Measurements from ENCODE around the gene NKX6-1. TPM values are rescaled to one million over a fixed set of nuclear protein-coding genes. Genes with fewer than 3 reads are reported as not detected.

Gene NKX6-1
- polyA plus RNA-seq, 1 of the 3 experiments (the other 2 are of a cell fraction) = not detected

DNA sequence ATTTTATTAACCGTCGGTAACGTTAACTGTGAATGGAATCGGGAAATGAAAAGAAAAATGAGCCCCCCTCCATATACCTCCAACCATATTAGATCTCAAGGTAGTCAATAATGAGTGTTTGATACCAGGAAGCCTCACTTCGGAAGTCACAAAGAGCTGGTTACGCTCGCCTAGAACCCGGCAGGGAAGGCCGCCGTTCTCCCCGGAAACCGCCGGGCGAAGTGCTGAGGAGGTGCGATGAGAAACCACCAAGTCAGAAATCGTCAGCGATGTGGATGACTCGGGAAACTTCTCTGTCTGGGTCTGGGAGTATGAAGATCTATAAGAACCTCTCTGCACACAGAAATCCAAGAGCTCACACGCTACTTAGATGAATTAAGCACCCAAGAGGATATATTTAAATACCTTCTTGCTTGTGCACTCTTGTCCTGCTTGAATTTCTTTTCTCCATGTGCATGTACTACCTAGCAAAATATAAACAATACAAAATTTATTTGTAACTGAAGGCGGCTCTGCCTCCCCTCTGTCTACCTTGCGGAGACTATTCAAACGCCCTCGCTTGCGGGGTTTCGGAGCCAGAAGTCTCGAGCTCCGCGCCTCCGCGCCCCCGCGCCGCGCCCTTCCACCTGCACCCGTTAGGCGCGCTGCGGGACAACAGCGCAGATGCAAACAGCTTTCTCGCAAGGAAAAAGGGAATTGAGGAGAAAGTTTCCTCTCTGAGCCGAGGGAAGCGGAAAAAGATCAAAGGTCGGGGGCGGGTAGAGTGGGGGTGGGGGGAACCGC, 17.8 kb downstream of the NKX6-1 start:
- Histone ChIP-seq H3K36me3 (replicated peaks in 1 of 2; ENCODE audit: control insufficient read depth in 1 of 2, insufficient read depth in 2 of 2, low read length in 1 of 2) (no peaks in the 10 kb centered on the region), H3K4me2 (no peak overlapping the region), H3K9me3 (no peaks in the 10 kb centered on the region), H3K79me2 (ENCODE audit: insufficient read depth) (no peaks in the 10 kb centered on the region), H3K4me1 (ENCODE audit: control insufficient read depth in 1 of 2, insufficient read depth in 2 of 2, low read depth in 1 of 2, low read length in 1 of 2) (no peaks in the 10 kb centered on the region), H3K27ac (ENCODE audit: low read depth in 2 of 2, low read length in 1 of 2) (no peak overlapping the region), H3K9me2 (no peaks in the 10 kb centered on the region), H3K27me3 (ENCODE audit: insufficient read depth) (peaks cover 68% of the 10 kb centered on the region), H3F3A (replicated peaks; ENCODE audit: insufficient read depth) (no peaks in the 10 kb centered on the region), H3K4me3 (ENCODE audit: low read depth in 2 of 2, low read length in 1 of 2) (no peak overlapping the region), H4K20me1 (ENCODE audit: insufficient read depth) (no peaks in the 10 kb centered on the region), H3K9ac (no peak overlapping the region), H2AFZ (ENCODE audit: low read depth) (no peak overlapping the region)
- WGBS (ENCODE audit: low lambda C conversion rate) = 31% methylated on average over 45 of the region's 45 CpGs
- TF ChIP-seq, protein P1, sequence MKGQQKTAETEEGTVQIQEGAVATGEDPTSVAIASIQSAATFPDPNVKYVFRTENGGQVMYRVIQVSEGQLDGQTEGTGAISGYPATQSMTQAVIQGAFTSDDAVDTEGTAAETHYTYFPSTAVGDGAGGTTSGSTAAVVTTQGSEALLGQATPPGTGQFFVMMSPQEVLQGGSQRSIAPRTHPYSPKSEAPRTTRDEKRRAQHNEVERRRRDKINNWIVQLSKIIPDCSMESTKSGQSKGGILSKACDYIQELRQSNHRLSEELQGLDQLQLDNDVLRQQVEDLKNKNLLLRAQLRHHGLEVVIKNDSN (IDR thresholded peaks at IDR 0.05; ENCODE audit: borderline replicate concordance, low read depth) = no peak
- TF ChIP-seq RCOR1 (IDR thresholded peaks at IDR 0.05; ENCODE audit: low read length) = no peak
- TF ChIP-seq RFX5 (IDR thresholded peaks at IDR 0.05; ENCODE audit: low read length) = no peak
- TF ChIP-seq, protein P2, sequence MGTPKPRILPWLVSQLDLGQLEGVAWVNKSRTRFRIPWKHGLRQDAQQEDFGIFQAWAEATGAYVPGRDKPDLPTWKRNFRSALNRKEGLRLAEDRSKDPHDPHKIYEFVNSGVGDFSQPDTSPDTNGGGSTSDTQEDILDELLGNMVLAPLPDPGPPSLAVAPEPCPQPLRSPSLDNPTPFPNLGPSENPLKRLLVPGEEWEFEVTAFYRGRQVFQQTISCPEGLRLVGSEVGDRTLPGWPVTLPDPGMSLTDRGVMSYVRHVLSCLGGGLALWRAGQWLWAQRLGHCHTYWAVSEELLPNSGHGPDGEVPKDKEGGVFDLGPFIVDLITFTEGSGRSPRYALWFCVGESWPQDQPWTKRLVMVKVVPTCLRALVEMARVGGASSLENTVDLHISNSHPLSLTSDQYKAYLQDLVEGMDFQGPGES (IDR thresholded peaks at IDR 0.05; ENCODE audit: low read depth, low read length) = no peak
- no peak for TF ChIP-seq TEAD4 (IDR thresholded peaks at IDR 0.05; ENCODE audit: borderline replicate concordance, insufficient read depth)
- no peak for TF ChIP-seq SIN3A (IDR thresholded peaks at IDR 0.05; ENCODE audit: borderline replicate concordance, low read depth, low read length)
- TF ChIP-seq, protein P3, sequence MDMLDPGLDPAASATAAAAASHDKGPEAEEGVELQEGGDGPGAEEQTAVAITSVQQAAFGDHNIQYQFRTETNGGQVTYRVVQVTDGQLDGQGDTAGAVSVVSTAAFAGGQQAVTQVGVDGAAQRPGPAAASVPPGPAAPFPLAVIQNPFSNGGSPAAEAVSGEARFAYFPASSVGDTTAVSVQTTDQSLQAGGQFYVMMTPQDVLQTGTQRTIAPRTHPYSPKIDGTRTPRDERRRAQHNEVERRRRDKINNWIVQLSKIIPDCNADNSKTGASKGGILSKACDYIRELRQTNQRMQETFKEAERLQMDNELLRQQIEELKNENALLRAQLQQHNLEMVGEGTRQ (IDR thresholded peaks at IDR 0.05; ENCODE audit: borderline replicate concordance, low read depth, low read length) = no peak
- no peak for TF ChIP-seq JUND (IDR thresholded peaks at IDR 0.05)
- TF ChIP-seq, protein P4, sequence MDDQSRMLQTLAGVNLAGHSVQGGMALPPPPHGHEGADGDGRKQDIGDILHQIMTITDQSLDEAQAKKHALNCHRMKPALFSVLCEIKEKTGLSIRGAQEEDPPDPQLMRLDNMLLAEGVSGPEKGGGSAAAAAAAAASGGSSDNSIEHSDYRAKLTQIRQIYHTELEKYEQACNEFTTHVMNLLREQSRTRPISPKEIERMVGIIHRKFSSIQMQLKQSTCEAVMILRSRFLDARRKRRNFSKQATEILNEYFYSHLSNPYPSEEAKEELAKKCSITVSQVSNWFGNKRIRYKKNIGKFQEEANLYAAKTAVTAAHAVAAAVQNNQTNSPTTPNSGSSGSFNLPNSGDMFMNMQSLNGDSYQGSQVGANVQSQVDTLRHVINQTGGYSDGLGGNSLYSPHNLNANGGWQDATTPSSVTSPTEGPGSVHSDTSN (IDR thresholded peaks at IDR 0.05) = no peak
- TF ChIP-seq RXRA (IDR thresholded peaks at IDR 0.05; ENCODE audit: borderline replicate concordance, low read depth) = no peak
- TF ChIP-seq, protein P5, sequence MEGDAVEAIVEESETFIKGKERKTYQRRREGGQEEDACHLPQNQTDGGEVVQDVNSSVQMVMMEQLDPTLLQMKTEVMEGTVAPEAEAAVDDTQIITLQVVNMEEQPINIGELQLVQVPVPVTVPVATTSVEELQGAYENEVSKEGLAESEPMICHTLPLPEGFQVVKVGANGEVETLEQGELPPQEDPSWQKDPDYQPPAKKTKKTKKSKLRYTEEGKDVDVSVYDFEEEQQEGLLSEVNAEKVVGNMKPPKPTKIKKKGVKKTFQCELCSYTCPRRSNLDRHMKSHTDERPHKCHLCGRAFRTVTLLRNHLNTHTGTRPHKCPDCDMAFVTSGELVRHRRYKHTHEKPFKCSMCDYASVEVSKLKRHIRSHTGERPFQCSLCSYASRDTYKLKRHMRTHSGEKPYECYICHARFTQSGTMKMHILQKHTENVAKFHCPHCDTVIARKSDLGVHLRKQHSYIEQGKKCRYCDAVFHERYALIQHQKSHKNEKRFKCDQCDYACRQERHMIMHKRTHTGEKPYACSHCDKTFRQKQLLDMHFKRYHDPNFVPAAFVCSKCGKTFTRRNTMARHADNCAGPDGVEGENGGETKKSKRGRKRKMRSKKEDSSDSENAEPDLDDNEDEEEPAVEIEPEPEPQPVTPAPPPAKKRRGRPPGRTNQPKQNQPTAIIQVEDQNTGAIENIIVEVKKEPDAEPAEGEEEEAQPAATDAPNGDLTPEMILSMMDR (IDR thresholded peaks at IDR 0.05) = no peak
- no peak for TF ChIP-seq MEF2A (IDR thresholded peaks at IDR 0.05; ENCODE audit: borderline replicate concordance, low read depth)
- TF ChIP-seq FOSL2 (IDR thresholded peaks at IDR 0.05; ENCODE audit: borderline replicate concordance, low read depth) = no peak
- TF ChIP-seq, protein P6, sequence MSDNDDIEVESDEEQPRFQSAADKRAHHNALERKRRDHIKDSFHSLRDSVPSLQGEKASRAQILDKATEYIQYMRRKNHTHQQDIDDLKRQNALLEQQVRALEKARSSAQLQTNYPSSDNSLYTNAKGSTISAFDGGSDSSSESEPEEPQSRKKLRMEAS (IDR thresholded peaks at IDR 0.05; ENCODE audit: low read depth) = no peak
- TF ChIP-seq GATA2 (CRISPR knock-in tag; IDR thresholded peaks at IDR 0.05) = no peak
- no peak for TF ChIP-seq TAF1 (IDR thresholded peaks at IDR 0.05; ENCODE audit: borderline replicate concordance, low read depth, low read length)
- TF ChIP-seq EZH2phosphoT487 (IDR thresholded peaks at IDR 0.05; ENCODE audit: borderline replicate concordance, low read depth) = no peak
- ChIA-PET CTCF (interaction anchor here (0.8 kb wide), 1 partner anchor 16 kb away, joined by 3 read pairs; no protein-coding TSS in a partner anchor), POLR2A (no interaction called here)
- no peak for DNase-seq

Data from SK-N-SH (cell line).